OCI-LY7 (cell line): ENCODE measurements around the gene TMEM150C.

ENCODE experiments used
- CTCF ChIP-seq: fragments of 200-600 bp; sonication (generic); conservative IDR thresholded peaks from 2 replicates; pipeline ENCODE4 v1.5.1; 2014; ENCODE audit warnings: mild to moderate bottlenecking, antibody characterized with exemption, low read length, moderate library complexity, mixed read lengths
- EZH2phosphoT487 ChIP-seq: fragments of 200-600 bp; sonication (generic); IDR thresholded peaks from 2 replicates; pipeline ENCODE4 v1.6.1; 2018; ENCODE audit warnings: low read depth, borderline replicate concordance, mild to moderate bottlenecking, mixed run types, antibody characterized with exemption, low read length, moderate library complexity, mixed read lengths

- TF ChIP-seq CTCF = no peak
- TF ChIP-seq EZH2phosphoT487 = no peak
Observed at GRCh38 chr4:82542642-82543041, 19.1 kb downstream of the TMEM150C start.
